Naive thymus-derived CD4-positive, alpha-beta T cell (primary cell): ENCODE measurements around the gene BCORL1. TPM values are rescaled to one million over a fixed set of nuclear protein-coding genes. Genes with fewer than 3 reads are reported as not detected.

Experiments used
- ATAC-seq: fragments of 150-1000 bp; cut with Tn5 transposase; 2 replicates; pipeline ENCODE4 v1.10.0; 2021; ENCODE audit warnings: mild to moderate bottlenecking, moderate library complexity
- CTCF ChIA-PET: fragments of 350-600 bp; sonication (Branson Sonifier 250); formaldehyde crosslinking; loops from one replicate; lab custom pipeline; 2021; ENCODE audit warnings: antibody characterized with exemption; lab: Charles Lee
- POLR2A ChIA-PET: fragments of 350-600 bp; sonication (Branson Sonifier 250); formaldehyde crosslinking; loops from one replicate; lab custom pipeline; 2021; ENCODE audit warnings: antibody characterized with exemption, inconsistent platforms; lab: Charles Lee
- DNase-seq, 9 donors: peaks; one replicate each; pipeline versions ENCODE4 v3.0.0 to v3.0.0-alpha.2; 2020 to 2022; ENCODE audit warnings: mixed read lengths in 1 of 9
- H3K27ac ChIP-seq: one replicate; pipeline ENCODE4 v1.7.0; 2013; ENCODE audit warnings: mild to moderate bottlenecking, low read depth, low read length, moderate library complexity
- H3K27me3 ChIP-seq, 2 donors: one replicate each; pipeline ENCODE4 v1.7.0; 2013; ENCODE audit warnings: low read length in 2 of 2, mild to moderate bottlenecking in 2 of 2, moderate library complexity in 2 of 2; ENCODE audit not compliant: control insufficient read depth in 2 of 2, insufficient read depth in 2 of 2
- H3K36me3 ChIP-seq, 3 experiments: 1 replicate in 2 of 3; 2 replicates in 1 of 3; pipeline ENCODE4 v1.7.0; 2013; ENCODE audit warnings: low read length in 3 of 3, mild to moderate bottlenecking in 3 of 3, moderate library complexity in 1 of 3; ENCODE audit not compliant: insufficient read depth in 3 of 3, control insufficient read depth in 2 of 3
- H3K4me1 ChIP-seq, 2 donors: one replicate each; pipeline ENCODE4 v1.7.0; 2013; ENCODE audit warnings: low read length in 2 of 2, mild to moderate bottlenecking in 2 of 2, moderate library complexity in 1 of 2; ENCODE audit not compliant: control insufficient read depth in 2 of 2, insufficient read depth in 2 of 2
- H3K4me3 ChIP-seq: 2 replicates; pipeline ENCODE4 v1.7.0; 2013; ENCODE audit warnings: mild to moderate bottlenecking, low read length
- H3K9me3 ChIP-seq, 3 experiments: 1 replicate in 2 of 3; 2 replicates in 1 of 3; pipeline ENCODE4 v1.7.0; 2013; ENCODE audit warnings: low read length in 3 of 3; ENCODE audit not compliant: control insufficient read depth in 2 of 3
- H3K27ac Mint-ChIP-seq, 9 donors: one replicate each; pipeline ENCODE4 v1.8.0; 2020 to 2022; ENCODE audit warnings: mixed read lengths in 9 of 9, mild to moderate bottlenecking in 8 of 9, moderate library complexity in 5 of 9, inconsistent platforms in 2 of 9
- H3K27me3 Mint-ChIP-seq, 5 donors: one replicate each; pipeline ENCODE4 v1.8.0; 2021 to 2022; ENCODE audit warnings: mixed read lengths in 5 of 5, mild to moderate bottlenecking in 1 of 5
- H3K36me3 Mint-ChIP-seq, 5 donors: one replicate each; pipeline ENCODE4 v1.8.0; 2020 to 2022; ENCODE audit warnings: mixed read lengths in 5 of 5, mild to moderate bottlenecking in 3 of 5, inconsistent platforms in 1 of 5
- H3K4me1 Mint-ChIP-seq, 7 donors: one replicate each; pipeline ENCODE4 v1.8.0; 2020 to 2022; ENCODE audit warnings: mixed read lengths in 7 of 7, mild to moderate bottlenecking in 3 of 7, inconsistent platforms in 1 of 7
- H3K4me3 Mint-ChIP-seq, 10 donors: one replicate each; pipeline ENCODE4 v1.8.0; 2020 to 2022; ENCODE audit warnings: mild to moderate bottlenecking in 10 of 10, mixed read lengths in 10 of 10, moderate library complexity in 6 of 10, inconsistent platforms in 2 of 10
- H3K9me3 Mint-ChIP-seq, 11 donors: one replicate each; pipeline ENCODE4 v1.8.0; 2020 to 2022; ENCODE audit warnings: mixed read lengths in 11 of 11, mild to moderate bottlenecking in 4 of 11, inconsistent platforms in 1 of 11, moderate library complexity in 1 of 11
- intact Hi-C, 2 donors: fragments of 100-400 bp; cut with micrococcal nuclease; formaldehyde crosslinking; loops; one replicate each; pipeline ENCODE4 v1.15.1; 2023
- polyA plus RNA-seq, 2 donors: library from polyadenylated mRNA; unstranded; fragments of 300-500 nt; fragmentation: Illumina TruSeq; gene quantifications; one replicate each; pipeline ENCODE4 v1.2.3, GENCODE V29; 2021
- total RNA-seq, 6 experiments: library from RNA in 5 of 6; stranded (reverse) in 5 of 6; gene quantifications; 1 replicate in 5 of 6; 2 replicates in 1 of 6; pipeline ENCODE4 v1.2.3 and lab custom pipeline; 2021 to 2026

BCORL1 gene
- total and polyA plus RNA-seq, 7 experiments from 2014 or later, result 0.64 to 8.9 (median 7.4) TPM

DNA sequence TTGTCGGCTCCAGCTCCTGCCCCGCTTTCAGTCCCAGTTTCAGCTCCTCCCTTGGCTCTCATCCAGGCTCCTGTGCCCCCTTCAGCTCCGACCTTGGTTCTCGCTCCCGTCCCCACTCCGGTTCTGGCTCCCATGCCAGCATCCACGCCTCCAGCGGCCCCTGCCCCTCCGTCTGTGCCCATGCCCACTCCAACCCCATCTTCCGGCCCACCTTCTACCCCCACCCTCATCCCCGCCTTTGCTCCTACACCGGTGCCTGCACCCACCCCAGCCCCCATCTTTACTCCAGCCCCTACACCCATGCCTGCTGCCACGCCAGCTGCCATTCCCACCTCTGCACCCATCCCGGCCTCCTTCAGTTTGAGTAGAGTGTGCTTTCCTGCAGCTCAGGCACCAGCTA, 31.2 kb downstream of the BCORL1 start:
- no peaks in the 10 kb centered on the region for H3K27me3 Mint-ChIP-seq
- POLR2A ChIA-PET, result no interaction called here

DNA sequence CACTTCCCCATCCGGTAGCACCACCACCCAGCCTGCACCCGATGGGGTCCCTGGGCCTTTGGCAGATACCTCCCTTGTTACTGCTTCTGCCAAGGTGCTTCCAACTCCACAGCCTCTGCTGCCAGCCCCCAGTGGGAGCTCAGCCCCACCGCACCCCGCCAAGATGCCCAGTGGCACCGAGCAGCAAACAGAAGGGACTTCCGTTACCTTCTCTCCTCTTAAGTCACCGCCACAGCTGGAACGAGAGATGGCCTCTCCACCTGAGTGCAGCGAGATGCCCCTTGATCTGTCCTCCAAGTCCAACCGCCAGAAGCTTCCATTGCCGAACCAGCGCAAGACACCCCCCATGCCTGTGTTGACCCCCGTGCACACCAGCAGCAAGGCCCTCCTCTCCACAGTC, 31.9 kb downstream of the BCORL1 start:
- no peaks in the 10 kb centered on the region for H3K27me3 Mint-ChIP-seq
- DNase-seq (no peak), ATAC-seq (no peak)
- Histone ChIP-seq H3K27me3 (no peaks in the 10 kb centered on the region), H3K9me3 (no peaks in the 10 kb centered on the region), H3K27ac (no peak overlapping the region), H3K36me3 (peaks cover 0 to 22% (median 0%) of the 10 kb centered on the region in 3 experiments), H3K4me3 (no peak overlapping the region), H3K4me1 (no peaks in the 10 kb centered on the region)
- H3K36me3 Mint-ChIP-seq, result peaks cover 0 to 12% (median 0%) of the 10 kb centered on the region in 5 donors
- H3K4me3 Mint-ChIP-seq, result no peak overlapping the region
- intact Hi-C loops, result no loop called here
- no peaks in the 10 kb centered on the region for H3K9me3 Mint-ChIP-seq
- CTCF ChIA-PET, result no interaction called here
- POLR2A ChIA-PET, result no interaction called here
- H3K27ac Mint-ChIP-seq, result no peak overlapping the region
- peaks cover 0 to 2% (median 0%) of the 10 kb centered on the region in 7 donors for H3K4me1 Mint-ChIP-seq

More for the DNA sequence above, 31.2 kb downstream of the BCORL1 start:
- no peaks in the 10 kb centered on the region for H3K9me3 Mint-ChIP-seq
- H3K9me3 ChIP-seq, result no peaks in the 10 kb centered on the region
- intact Hi-C loops, result no loop called here
- no peak overlapping the region for H3K4me3 ChIP-seq
- peaks cover 0 to 22% (median 0%) of the 10 kb centered on the region in 3 experiments for H3K36me3 ChIP-seq
- H3K27ac ChIP-seq, result no peak overlapping the region
- H3K4me3 Mint-ChIP-seq, result no peak overlapping the region
- H3K27me3 ChIP-seq, result no peaks in the 10 kb centered on the region
- H3K4me1 Mint-ChIP-seq, result peaks cover 0 to 2% (median 0%) of the 10 kb centered on the region in 7 donors
- H3K4me1 ChIP-seq, result no peaks in the 10 kb centered on the region
- ATAC-seq (no peak), DNase-seq (no peak)
- CTCF ChIA-PET, result no interaction called here
- H3K36me3 Mint-ChIP-seq, result peaks cover 0 to 12% (median 0%) of the 10 kb centered on the region in 5 donors
- no peak overlapping the region for H3K27ac Mint-ChIP-seq

DNA sequence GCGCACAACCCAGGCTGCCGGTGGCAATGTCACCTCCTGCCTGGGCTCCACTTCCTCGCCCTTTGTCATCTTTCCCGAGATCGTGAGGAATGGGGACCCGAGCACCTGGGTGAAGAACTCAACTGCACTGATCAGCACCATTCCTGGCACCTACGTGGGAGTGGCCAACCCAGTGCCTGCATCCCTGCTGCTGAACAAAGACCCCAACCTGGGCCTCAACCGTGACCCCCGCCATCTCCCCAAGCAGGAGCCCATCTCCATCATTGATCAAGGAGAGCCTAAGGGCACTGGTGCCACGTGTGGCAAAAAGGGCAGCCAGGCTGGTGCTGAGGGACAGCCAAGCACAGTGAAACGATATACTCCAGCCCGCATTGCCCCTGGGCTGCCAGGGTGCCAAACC, 32.3 kb downstream of the BCORL1 start:
- ATAC-seq (no peak), DNase-seq (no peak)
- Mint-ChIP-seq H3K9me3 (no peaks in the 10 kb centered on the region), H3K4me1 (peaks cover 0 to 2% (median 0%) of the 10 kb centered on the region in 7 donors), H3K36me3 (peaks cover 0 to 11% (median 0%) of the 10 kb centered on the region in 5 donors), H3K27me3 (no peaks in the 10 kb centered on the region), H3K4me3 (no peak overlapping the region), H3K27ac (no peak overlapping the region)
- Histone ChIP-seq H3K4me3 (no peak overlapping the region), H3K4me1 (no peaks in the 10 kb centered on the region), H3K9me3 (no peaks in the 10 kb centered on the region), H3K36me3 (peaks cover 0 to 22% (median 0%) of the 10 kb centered on the region in 3 experiments), H3K27ac (no peak overlapping the region), H3K27me3 (no peaks in the 10 kb centered on the region)
- ChIA-PET CTCF (no interaction called here), POLR2A (no interaction called here)
- intact Hi-C loops, result no loop called here

DNA sequence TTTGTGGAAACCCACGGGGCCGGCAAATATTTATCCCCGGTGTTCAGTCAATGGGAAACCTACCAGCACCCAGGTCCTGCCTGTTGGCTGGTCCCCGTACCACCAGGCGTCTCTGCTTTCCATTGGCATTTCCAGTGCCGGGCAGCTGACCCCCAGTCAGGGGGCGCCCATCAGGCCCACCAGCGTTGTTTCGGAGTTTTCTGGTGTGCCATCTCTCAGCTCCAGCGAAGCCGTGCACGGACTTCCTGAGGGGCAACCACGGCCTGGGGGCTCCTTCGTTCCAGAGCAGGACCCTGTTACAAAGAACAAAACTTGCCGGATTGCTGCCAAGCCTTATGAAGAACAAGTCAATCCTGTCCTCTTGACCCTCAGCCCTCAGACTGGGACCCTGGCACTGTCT, 32.7 kb downstream of the BCORL1 start:
- Histone ChIP-seq H3K27me3 (no peaks in the 10 kb centered on the region), H3K4me3 (no peak overlapping the region), H3K9me3 (no peaks in the 10 kb centered on the region), H3K4me1 (no peaks in the 10 kb centered on the region), H3K27ac (no peak overlapping the region), H3K36me3 (peaks cover 0 to 22% (median 0%) of the 10 kb centered on the region in 3 experiments)
- Mint-ChIP-seq H3K36me3 (peaks cover 0 to 8% (median 0%) of the 10 kb centered on the region in 5 donors), H3K9me3 (no peaks in the 10 kb centered on the region), H3K27me3 (no peaks in the 10 kb centered on the region), H3K4me1 (peaks cover 0 to 2% (median 0%) of the 10 kb centered on the region in 7 donors), H3K27ac (no peak overlapping the region), H3K4me3 (no peak overlapping the region)
- CTCF ChIA-PET, result no interaction called here
- DNase-seq, result no peak
- POLR2A ChIA-PET, result no interaction called here
- ATAC-seq, result no peak
- intact Hi-C loops, result no loop called here

DNA sequence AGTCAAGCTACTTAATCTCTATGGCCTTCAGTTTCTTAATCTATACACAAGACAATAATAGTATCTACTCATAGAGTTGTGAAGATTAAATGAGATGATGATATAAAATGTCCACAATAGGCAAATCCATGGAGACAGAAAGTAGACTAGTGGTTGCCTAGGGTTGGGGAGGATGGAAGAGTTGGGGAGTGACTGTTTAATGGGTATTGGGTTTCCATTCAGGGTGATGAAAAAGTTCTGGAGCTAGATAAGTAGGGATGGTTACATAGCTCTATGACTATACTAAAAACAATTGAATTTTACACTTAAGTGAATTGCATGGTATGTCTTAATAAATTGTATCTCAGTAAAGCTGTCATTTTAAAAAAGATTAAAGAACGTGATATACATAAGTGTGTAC, 35.7 kb downstream of the BCORL1 start:
- Histone ChIP-seq H3K4me3 (no peak overlapping the region), H3K4me1 (no peaks in the 10 kb centered on the region), H3K27me3 (no peaks in the 10 kb centered on the region), H3K27ac (no peak overlapping the region), H3K36me3 (peaks cover 0 to 19% (median 0%) of the 10 kb centered on the region in 3 experiments), H3K9me3 (no peaks in the 10 kb centered on the region)
- DNase-seq (no peak), ATAC-seq (no peak)
- CTCF ChIA-PET, result no interaction called here
- intact Hi-C loops, result no loop called here
- POLR2A ChIA-PET, result no interaction called here
- H3K27ac Mint-ChIP-seq, result no peak overlapping the region
- H3K36me3 Mint-ChIP-seq, result peaks cover 0 to 5% (median 0%) of the 10 kb centered on the region in 5 donors
- peaks cover 0 to 2% (median 0%) of the 10 kb centered on the region in 7 donors for H3K4me1 Mint-ChIP-seq
- no peaks in the 10 kb centered on the region for H3K27me3 Mint-ChIP-seq
- H3K4me3 Mint-ChIP-seq, result no peak overlapping the region
- H3K9me3 Mint-ChIP-seq, result no peaks in the 10 kb centered on the region

DNA sequence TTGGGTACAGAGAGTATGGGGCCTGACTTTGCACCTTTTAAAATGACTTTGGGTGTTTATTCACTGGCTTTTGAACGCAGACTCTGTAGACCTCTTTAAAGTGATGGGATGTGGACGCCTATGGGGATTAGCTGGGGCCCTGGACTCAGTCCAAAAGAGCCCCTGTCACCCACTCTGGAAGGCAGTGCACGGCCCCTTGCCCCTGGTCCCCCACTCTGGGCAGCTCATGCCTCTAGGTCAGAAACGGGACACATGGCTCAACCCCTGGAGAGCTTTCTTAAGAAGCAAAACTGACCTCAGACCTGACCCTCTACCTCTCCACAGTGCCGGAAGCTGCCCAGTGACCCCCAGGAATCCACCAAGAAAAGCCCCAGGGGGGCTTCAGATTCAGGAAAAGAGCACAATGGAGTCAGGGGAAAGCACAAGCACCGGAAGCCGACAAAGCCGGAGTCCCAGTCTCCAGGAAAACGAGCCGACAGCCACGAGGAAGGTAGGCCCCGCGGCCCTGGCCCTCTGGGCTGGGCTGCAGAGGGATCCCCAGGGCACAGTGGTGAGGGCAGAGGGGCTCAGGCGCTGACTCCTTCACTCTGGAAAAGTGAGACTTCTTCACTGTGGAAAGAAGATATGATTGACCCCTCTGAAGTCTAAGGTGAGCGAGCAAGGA, 38.4 kb downstream of the BCORL1 start:
- Histone ChIP-seq H3K9me3 (no peaks in the 10 kb centered on the region), H3K36me3 (peaks cover 0 to 3% (median 0%) of the 10 kb centered on the region in 3 experiments), H3K4me3 (no peak overlapping the region), H3K27ac (no peak overlapping the region), H3K27me3 (no peaks in the 10 kb centered on the region), H3K4me1 (peaks cover 4 to 13% of the 10 kb centered on the region in 2 donors)
- DNase-seq (no peak), ATAC-seq (no peak)
- Mint-ChIP-seq H3K27ac (no peak overlapping the region), H3K27me3 (no peaks in the 10 kb centered on the region), H3K36me3 (peaks cover 0 to 6% (median 0%) of the 10 kb centered on the region in 5 donors), H3K4me3 (no peak overlapping the region), H3K9me3 (no peaks in the 10 kb centered on the region), H3K4me1 (peaks cover 0 to 13% (median 10%) of the 10 kb centered on the region in 7 donors)
- intact Hi-C loops, result loop anchor here (5.0 to 10.0 kb wide), 3 partner anchors 42 to 416 kb away; partner anchors contain the start of gene ZDHHC9 (in 1 of the 2)
- POLR2A ChIA-PET, result no interaction called here
- CTCF ChIA-PET, result no interaction called here
